ENCODE results near the gene IMPG1.
"Not testable (repeated sequence)": the region's sequence is repeated elsewhere in the genome, so short reads cannot be mapped to it uniquely, and the experiment has no call there.

IMPG1 gene

DNA sequence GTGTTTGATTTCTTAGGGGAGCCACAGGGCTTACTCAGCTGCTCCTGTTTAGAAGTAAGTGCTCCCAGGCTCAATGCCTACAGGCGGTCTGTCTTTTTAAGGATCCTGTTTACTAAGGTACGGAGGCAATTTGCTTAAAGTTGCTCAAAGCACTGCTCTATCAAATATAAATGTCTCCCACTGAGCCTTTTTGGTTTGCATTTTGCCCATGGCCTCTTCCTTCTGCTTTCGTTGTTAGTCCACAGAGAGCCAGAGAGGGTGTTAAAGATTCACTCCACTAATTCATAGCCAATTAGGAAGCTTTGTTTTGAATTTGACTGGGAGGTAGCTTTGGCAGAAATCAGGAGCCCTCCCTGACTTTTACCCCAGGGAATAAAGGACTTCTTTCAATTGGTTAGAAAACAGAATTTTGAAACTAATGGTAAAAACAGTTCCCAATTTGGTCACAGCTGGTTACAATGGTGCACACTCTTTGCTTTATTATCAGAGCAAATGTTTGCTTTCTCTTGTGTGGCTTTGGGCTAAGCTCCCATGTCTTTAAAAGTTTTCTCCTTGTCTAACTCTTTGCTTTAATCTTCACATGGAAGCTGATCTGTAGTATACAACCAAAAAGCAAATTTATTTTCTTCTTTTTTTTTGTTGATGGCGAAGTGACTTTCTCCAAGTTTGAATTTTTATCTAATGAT lies 126.2 kb downstream of the IMPG1 start:
- no peak for DNase-seq (ENCODE audit: low read depth)

GRCh38 chr6:75943381-75943780 lies 129.1 kb downstream of the IMPG1 start:
- DNase-seq (ENCODE audit: low read depth), result no peak

GRCh38 chr6:75941509-75941908 lies 131.0 kb downstream of the IMPG1 start:
- no peak for DNase-seq (ENCODE audit: low read depth)

DNA sequence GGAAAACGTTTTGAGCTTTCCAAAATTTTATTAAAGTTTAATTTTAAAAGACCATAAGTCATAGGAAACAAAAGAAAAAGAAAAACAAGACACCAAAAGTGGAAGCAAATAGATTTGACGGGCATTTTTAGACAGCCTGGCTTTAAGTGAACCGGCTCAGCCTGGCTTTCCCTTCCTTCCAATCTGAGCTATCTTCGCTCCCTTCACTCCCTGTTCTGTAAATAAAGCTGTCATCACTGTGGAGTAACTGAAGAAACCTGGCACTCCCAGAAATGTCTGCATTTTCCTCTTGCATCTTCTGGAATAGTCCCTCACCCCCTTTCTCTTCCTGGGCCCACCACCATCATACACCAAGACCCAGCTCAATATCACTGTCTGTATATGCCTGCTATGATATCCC lies 131.9 kb downstream of the IMPG1 start:
- no peak for DNase-seq (ENCODE audit: low read depth)

DNA sequence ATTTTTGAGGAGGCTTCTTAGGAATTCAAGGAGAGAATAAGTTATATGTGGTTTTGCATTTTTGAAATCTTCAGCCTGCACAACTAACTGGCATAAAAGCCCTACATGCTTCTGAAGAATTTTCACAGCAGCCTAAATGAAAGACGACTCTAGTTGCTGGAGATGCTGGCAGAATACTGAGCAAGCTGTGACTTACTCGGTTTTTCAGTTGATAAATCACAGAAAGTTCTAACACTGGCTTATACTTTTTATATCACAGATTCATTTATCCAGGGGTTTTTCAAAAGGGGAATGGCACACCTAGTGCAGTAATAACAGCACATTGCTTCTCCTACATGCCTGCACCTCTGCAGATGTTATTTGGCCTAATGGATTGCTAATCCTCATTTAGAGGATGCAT lies 134.6 kb downstream of the IMPG1 start:
- no peak for DNase-seq (ENCODE audit: low read depth)

- no peak for DNase-seq (ENCODE audit: low read depth)
Observed at GRCh38 chr6:75936682-75937081, 135.8 kb downstream of the IMPG1 start.

- DNase-seq (ENCODE audit: low read depth), result no peak
Observed at GRCh38 chr6:75935473-75935793, 137.0 kb downstream of the IMPG1 start.

DNA sequence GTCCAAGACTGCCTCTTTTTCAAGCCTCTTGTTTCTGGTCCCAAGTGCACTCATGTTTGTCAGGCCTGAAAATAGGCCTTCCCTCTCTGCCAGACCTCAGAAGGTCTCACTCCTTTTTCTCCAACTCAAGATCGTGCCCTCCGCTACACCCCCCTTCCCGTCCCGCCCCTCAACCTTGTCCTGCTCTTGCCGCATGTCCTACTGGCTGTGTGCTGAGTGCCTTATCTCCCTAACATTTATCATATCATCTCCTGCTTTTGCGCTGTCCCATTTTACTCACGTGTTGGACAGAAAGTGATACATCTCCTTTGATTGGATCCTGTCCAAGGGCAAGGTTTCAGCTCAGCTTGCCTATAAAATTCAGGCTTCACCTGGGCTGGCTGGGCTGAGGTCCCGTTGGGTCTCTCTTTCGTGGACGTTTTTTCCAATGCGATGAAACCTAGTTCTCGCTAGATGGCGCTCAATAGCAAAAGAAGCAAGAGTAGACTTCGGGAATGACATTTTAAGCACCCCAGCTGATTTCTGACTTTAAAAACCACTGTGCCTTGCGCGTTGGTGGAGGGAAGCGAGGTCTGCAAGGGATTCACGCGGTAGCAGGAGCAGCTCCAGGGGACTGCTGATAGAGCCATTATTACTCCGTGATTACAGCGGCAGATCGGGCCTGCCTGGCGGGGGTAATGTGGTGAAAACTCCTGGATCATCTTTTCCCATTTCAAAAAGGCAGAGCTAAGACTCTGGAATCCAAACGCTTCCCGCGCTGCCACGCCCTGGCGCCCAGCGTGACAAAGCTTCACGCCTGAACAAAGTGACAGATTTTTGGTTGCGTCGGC lies 137.6 kb downstream of the IMPG1 start:
- peak; percentile 67 for DNase-seq (ENCODE audit: low read depth)

GRCh38 chr6:75933387-75933975 lies 139.0 kb downstream of the IMPG1 start:
- DNase-seq (ENCODE audit: low read depth), result no peak

- DNase-seq (ENCODE audit: low read depth), result peak; percentile 14
Observed at GRCh38 chr6:75932067-75932466, 140.4 kb downstream of the IMPG1 start.

GRCh38 chr6:75931011-75931680 lies 141.3 kb downstream of the IMPG1 start:
- DNase-seq (ENCODE audit: low read depth), result no peak

GRCh38 chr6:75926293-75927168 lies 145.9 kb downstream of the IMPG1 start:
- DNase-seq (ENCODE audit: low read depth), result no peak

DNA sequence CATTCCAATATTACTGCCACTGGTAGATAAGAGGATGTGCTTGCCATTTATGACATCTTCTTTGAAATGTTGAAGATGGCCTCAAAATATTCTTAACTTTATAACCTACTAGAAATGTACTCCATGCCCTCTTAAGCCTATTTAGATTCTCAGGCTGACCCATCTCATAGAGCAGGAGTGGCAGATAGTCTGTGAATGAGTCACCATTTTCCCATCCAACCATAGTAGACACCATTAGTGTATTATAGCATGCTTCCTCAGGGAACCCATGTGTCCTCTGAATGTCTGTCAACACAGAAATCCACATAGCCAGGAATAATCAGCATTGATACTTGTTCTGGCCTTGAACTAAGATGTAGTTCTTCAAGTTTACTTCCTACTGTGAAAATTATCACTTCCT lies 150.2 kb downstream of the IMPG1 start:
- peak; percentile 18 for DNase-seq (ENCODE audit: low read depth)

DNA sequence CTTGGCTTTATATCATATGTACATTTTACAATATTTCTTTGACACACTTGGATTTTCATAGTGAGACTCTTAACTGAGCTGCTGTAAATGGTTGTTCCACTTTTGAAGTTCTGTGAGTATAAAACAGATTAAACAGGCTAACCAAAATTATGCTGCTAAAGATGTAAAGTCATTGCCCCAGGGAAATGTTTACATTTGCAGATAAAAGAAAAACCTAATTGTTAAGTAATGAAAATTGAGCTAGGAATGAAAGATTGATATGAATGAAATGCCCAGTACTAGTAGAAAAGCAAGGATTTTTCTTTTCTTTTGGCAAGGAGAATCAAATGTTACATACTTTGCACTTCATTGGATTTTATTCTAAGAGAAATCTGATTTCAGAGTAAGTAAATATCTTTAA lies 159.4 kb downstream of the IMPG1 start:
- DNase-seq (ENCODE audit: low read depth), result no peak

GRCh38 chr6:75907444-75907843 lies 165.0 kb downstream of the IMPG1 start:
- DNase-seq (ENCODE audit: low read depth), result no peak

GRCh38 chr6:75906871-75907270 lies 165.6 kb downstream of the IMPG1 start:
- DNase-seq (ENCODE audit: low read depth), result no peak

GRCh38 chr6:75905129-75905528 lies 167.3 kb downstream of the IMPG1 start:
- DNase-seq (ENCODE audit: low read depth), result not testable (repeated sequence)

GRCh38 chr6:75900216-75900615 lies 172.2 kb downstream of the IMPG1 start:
- DNase-seq (ENCODE audit: low read depth), result not testable (repeated sequence)

GRCh38 chr6:75896526-75896925 lies 175.9 kb downstream of the IMPG1 start:
- DNase-seq (ENCODE audit: low read depth), result no peak

DNA sequence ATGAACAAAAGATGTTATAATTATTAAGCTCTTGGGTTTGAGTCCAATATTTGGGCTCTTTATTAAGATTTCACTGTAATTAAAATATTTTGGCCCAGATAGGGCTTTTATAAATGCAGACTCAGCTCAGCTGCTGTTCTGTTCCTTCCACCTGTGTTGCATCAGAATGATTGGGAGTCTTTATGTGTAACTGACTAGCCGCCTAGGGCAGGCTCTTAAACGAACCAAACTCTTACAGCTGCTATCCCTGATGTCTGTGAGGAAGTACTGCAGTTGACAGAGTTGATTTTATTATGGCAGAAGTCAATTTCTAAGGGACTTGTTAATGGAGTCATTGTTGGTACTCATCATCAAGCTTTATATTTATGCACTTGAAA lies 178.7 kb downstream of the IMPG1 start:
- DNase-seq (ENCODE audit: low read depth), result peak; percentile 4

DNA sequence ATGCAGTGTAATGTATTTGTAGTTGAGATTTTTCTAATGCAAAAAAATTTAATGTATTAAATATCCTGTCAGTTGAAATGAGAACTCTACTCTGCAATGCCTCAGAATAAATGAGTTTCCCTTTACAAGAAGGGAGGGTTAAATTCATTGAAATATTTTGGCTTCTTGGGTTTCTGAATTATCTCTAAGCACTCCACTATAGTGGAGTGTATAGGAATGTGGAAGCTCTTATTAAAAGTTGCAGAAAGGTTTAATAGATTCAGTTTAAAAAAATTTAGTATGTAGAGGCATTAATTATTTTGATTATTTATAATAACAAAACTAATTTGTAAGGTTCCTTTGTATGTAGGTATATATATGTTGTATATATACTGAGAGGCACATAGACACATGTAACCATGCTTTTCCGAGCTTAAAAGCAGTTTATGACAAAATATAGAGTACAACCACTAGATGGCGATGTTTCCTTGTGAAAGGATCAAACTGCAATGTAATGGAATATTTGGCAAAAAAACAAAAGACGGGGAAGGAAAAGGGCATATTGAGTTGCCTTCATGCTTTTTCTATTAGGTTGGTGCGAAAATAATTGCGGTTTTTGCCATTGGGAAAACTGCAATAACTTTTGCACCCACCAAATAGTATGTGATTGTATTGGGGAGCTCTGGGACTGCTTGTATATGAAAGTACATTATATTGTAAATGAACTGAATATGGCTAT lies 179.2 kb downstream of the IMPG1 start:
- DNase-seq (ENCODE audit: low read depth), result peak; percentile 72
